H9 (cell line): ENCODE measurements around the gene ALKBH7. TPM values are rescaled to one million over a fixed set of nuclear protein-coding genes. Genes with fewer than 3 reads are reported as not detected.

Source experiments
- DNase-seq: peaks from one replicate; pipeline ENCODE4 v3.0.0-alpha.2; 2017
- H2AFZ ChIP-seq: one replicate; pipeline ENCODE4 v1.6.1; 2013; ENCODE audit warnings: mild to moderate bottlenecking, low read length, control low read depth, moderate library complexity
- H2AK5ac ChIP-seq: 2 replicates; pipeline ENCODE4 v1.6.1; 2013; ENCODE audit warnings: low read length, control low read depth, mixed read lengths; ENCODE audit not compliant: insufficient read length
- H2BK120ac ChIP-seq: one replicate; pipeline ENCODE4 v1.6.1; 2013; ENCODE audit warnings: low read depth, mild to moderate bottlenecking, low read length, control low read depth, inconsistent platforms; ENCODE audit not compliant: poor library complexity, severe bottlenecking
- H2BK12ac ChIP-seq: 2 replicates; pipeline ENCODE4 v1.6.1; 2013; ENCODE audit warnings: low read length, control low read depth, mixed read lengths, low read depth; ENCODE audit not compliant: insufficient read length
- H2BK15ac ChIP-seq: 2 replicates; pipeline ENCODE4 v1.6.1; 2013; ENCODE audit warnings: low read depth, low read length, control low read depth
- H2BK20ac ChIP-seq: one replicate; pipeline ENCODE4 v1.6.1; 2013; ENCODE audit warnings: low read depth, mild to moderate bottlenecking, low read length, control low read depth, inconsistent platforms; ENCODE audit not compliant: poor library complexity, severe bottlenecking
- H2BK5ac ChIP-seq: 2 replicates; pipeline ENCODE4 v1.6.1; 2013; ENCODE audit warnings: low read length, control low read depth, mixed read lengths; ENCODE audit not compliant: insufficient read length
- H3K14ac ChIP-seq: 2 replicates; pipeline ENCODE4 v1.6.1; 2013; ENCODE audit warnings: low read length, control low read depth; ENCODE audit not compliant: insufficient read depth
- H3K18ac ChIP-seq: 2 replicates; pipeline ENCODE4 v1.6.1; 2013; ENCODE audit warnings: low read depth, mild to moderate bottlenecking, mixed read lengths, low read length, control low read depth; ENCODE audit not compliant: insufficient read length
- H3K23ac ChIP-seq: 2 replicates; pipeline ENCODE4 v1.6.1; 2013; ENCODE audit warnings: low read length, control low read depth, mixed read lengths, low read depth; ENCODE audit not compliant: insufficient read length
- H3K23me2 ChIP-seq: 2 replicates; pipeline ENCODE4 v1.6.1; 2013; ENCODE audit warnings: low read depth, mild to moderate bottlenecking, mixed read lengths, low read length, control low read depth; ENCODE audit not compliant: insufficient read length, poor library complexity, severe bottlenecking
- H3K27ac ChIP-seq: 2 replicates; pipeline ENCODE4 v1.5.1; 2013; ENCODE audit warnings: low read length, control low read depth, mixed read lengths, low read depth; ENCODE audit not compliant: insufficient read length
- H3K27me3 ChIP-seq: 2 replicates; pipeline ENCODE4 v1.6.1; 2013; ENCODE audit warnings: low read length, control low read depth, inconsistent platforms; ENCODE audit not compliant: insufficient read depth
- H3K4ac ChIP-seq: 2 replicates; pipeline ENCODE4 v1.6.1; 2013; ENCODE audit warnings: low read depth, mild to moderate bottlenecking, control low read depth, inconsistent platforms, low read length, moderate library complexity
- H3K4me1 ChIP-seq: 2 replicates; pipeline ENCODE4 v1.6.1; 2013; ENCODE audit warnings: low read length, control low read depth, inconsistent platforms; ENCODE audit not compliant: insufficient read depth
- H3K4me2 ChIP-seq: 2 replicates; pipeline ENCODE4 v1.6.1; 2013; ENCODE audit warnings: low read length, control low read depth, mixed read lengths; ENCODE audit not compliant: insufficient read length, insufficient read depth
- H3K56ac ChIP-seq: 2 replicates; pipeline ENCODE4 v1.6.1; 2013; ENCODE audit warnings: low read depth, mild to moderate bottlenecking, mixed read lengths, low read length, control low read depth; ENCODE audit not compliant: insufficient read length
- H3K79me1 ChIP-seq: 2 replicates; pipeline ENCODE4 v1.6.1; 2013; ENCODE audit warnings: low read depth, mild to moderate bottlenecking, moderate library complexity, low read length, control low read depth, inconsistent platforms; ENCODE audit not compliant: insufficient read depth, poor library complexity, severe bottlenecking
- H3K79me2 ChIP-seq: 2 replicates; pipeline ENCODE4 v1.6.1; 2013; ENCODE audit warnings: low read length, control low read depth, inconsistent platforms; ENCODE audit not compliant: insufficient read depth
- H3K9ac ChIP-seq: 2 replicates; pipeline ENCODE4 v1.6.1; 2013; ENCODE audit warnings: low read length, control low read depth, mixed read lengths; ENCODE audit not compliant: insufficient read length; ENCODE audit errors: extremely low read depth
- H3K9me3 ChIP-seq: one replicate; pipeline ENCODE4 v1.6.1; 2013; ENCODE audit warnings: low read depth, low read length, inconsistent platforms; ENCODE audit not compliant: control insufficient read depth
- H3T11ph ChIP-seq: one replicate; pipeline ENCODE4 v1.6.1; 2013; ENCODE audit warnings: mild to moderate bottlenecking, low read length, control low read depth, inconsistent platforms
- H4K20me1 ChIP-seq: one replicate; pipeline ENCODE4 v1.6.1; 2013; ENCODE audit not compliant: control insufficient read depth, insufficient read length, insufficient read depth
- H4K5ac ChIP-seq: 2 replicates; pipeline ENCODE4 v1.6.1; 2013; ENCODE audit warnings: low read depth, mild to moderate bottlenecking, mixed read lengths, low read length, control low read depth; ENCODE audit not compliant: insufficient read length
- H4K8ac ChIP-seq: replicated peaks from 2 replicates; pipeline ENCODE4 v1.6.1; 2013; ENCODE audit warnings: low read length, control low read depth, mixed read lengths, low read depth; ENCODE audit not compliant: insufficient read length
- H4K91ac ChIP-seq: 2 replicates; pipeline ENCODE4 v1.6.1; 2013; ENCODE audit warnings: low read depth, mild to moderate bottlenecking, moderate library complexity, mixed read lengths, low read length, control low read depth; ENCODE audit not compliant: insufficient read length
- H3K27ac Mint-ChIP-seq, 3 experiments: 2 replicates in 2 of 3; 3 replicates in 1 of 3; pipeline ENCODE4 v1.8.0; 2020 to 2021; ENCODE audit warnings: mixed read lengths in 3 of 3, mild to moderate bottlenecking in 1 of 3, moderate library complexity in 1 of 3
- H3K27me3 Mint-ChIP-seq: 2 replicates; pipeline ENCODE4 v1.8.0; 2021; ENCODE audit warnings: low read depth, mild to moderate bottlenecking, moderate library complexity, mixed read lengths
- H3K36me3 Mint-ChIP-seq, 3 experiments: 2 replicates in 2 of 3; 3 replicates in 1 of 3; pipeline ENCODE4 v1.8.0; 2020 to 2021; ENCODE audit warnings: low read depth in 3 of 3, mixed read lengths in 3 of 3; ENCODE audit not compliant: insufficient read depth in 1 of 3
- H3K4me1 Mint-ChIP-seq, 2 experiments: 2 replicates each; pipeline ENCODE4 v1.8.0; 2020; ENCODE audit warnings: mixed read lengths in 2 of 2
- H3K4me3 Mint-ChIP-seq, 2 experiments: 2 replicates in 1 of 2; 3 replicates in 1 of 2; pipeline ENCODE4 v1.8.0; 2020 to 2021; ENCODE audit warnings: mild to moderate bottlenecking in 2 of 2, mixed read lengths in 2 of 2, moderate library complexity in 1 of 2
- H3K9me3 Mint-ChIP-seq, 2 experiments: 2 replicates in 1 of 2; 3 replicates in 1 of 2; pipeline ENCODE4 v1.8.0; 2020; ENCODE audit warnings: mild to moderate bottlenecking in 2 of 2, mixed read lengths in 2 of 2, moderate library complexity in 1 of 2
- WGBS: extraction: QIAGEN DNeasy Blood & Tissue Kit; methylation state at CpG from one replicate; pipeline ENCODE4 v1.1.7; 2013; ENCODE audit warnings: missing lambda C conversion rate, low lambda C conversion rate, mixed read lengths; ENCODE audit not compliant: insufficient read length; ENCODE audit errors: extremely low coverage; 5-methylcytosine and 5-hydroxymethylcytosine counted together
- total RNA-seq: library from RNA; stranded (reverse); gene quantifications from 2 replicates; pipeline ENCODE4 v1.2.1, GENCODE V29; 2021
- TF ChIP-seq, protein P1 (sequence below): fragments of 200-600 bp; sonication (generic); conservative IDR thresholded peaks from 3 replicates; pipeline ENCODE4 v1.8.0; 2021; ENCODE audit warnings: antibody characterized with exemption, mild to moderate bottlenecking

The ALKBH7 gene
- total RNA-seq, 1 experiment from 2014 or later = 85.7 TPM

GRCh38 chr19:6352381-6353165 is 20.0 kb upstream of the ALKBH7 start:
- H3K4me3 Mint-ChIP-seq = no peak overlapping the region
- H3K27me3 Mint-ChIP-seq = peaks cover 17% of the 10 kb centered on the region
- no peak overlapping the region for H2BK12ac ChIP-seq
- H3K56ac ChIP-seq = no peak overlapping the region
- H3K4ac ChIP-seq = no peak overlapping the region
- no peak overlapping the region for H3K9ac ChIP-seq
- no peaks in the 10 kb centered on the region for H4K20me1 ChIP-seq
- H4K8ac ChIP-seq = no peak overlapping the region
- H2BK15ac ChIP-seq = no peak overlapping the region
- H2BK20ac ChIP-seq = no peak overlapping the region
- peaks cover 0 to under 1% of the 10 kb centered on the region in 2 experiments; a peak in 1 of 4 replicates for H3K4me1 Mint-ChIP-seq
- H3K9me3 ChIP-seq = no peaks in the 10 kb centered on the region
- no peaks in the 10 kb centered on the region for H3K79me2 ChIP-seq
- no peak overlapping the region for H4K5ac ChIP-seq
- no peak overlapping the region for H3K14ac ChIP-seq
- no peak overlapping the region for H3K27ac Mint-ChIP-seq
- H3K79me1 ChIP-seq = no peaks in the 10 kb centered on the region
- no peak for DNase-seq
- H2BK120ac ChIP-seq = no peak overlapping the region
- H3K4me2 ChIP-seq = no peak overlapping the region
- no peak overlapping the region for H3K18ac ChIP-seq
- no peak overlapping the region for H3T11ph ChIP-seq
- no peak overlapping the region for H4K91ac ChIP-seq
- WGBS = no CpG with 5 or more reads among the region's 2 CpGs
- H3K9me3 Mint-ChIP-seq = peaks cover 5 to 25% of the 10 kb centered on the region in 2 experiments; a peak in 3 of 5 replicates
- no peak overlapping the region for H2BK5ac ChIP-seq
- H3K36me3 Mint-ChIP-seq = no peaks in the 10 kb centered on the region
- H2AK5ac ChIP-seq = no peak overlapping the region
- no peak overlapping the region for H3K27ac ChIP-seq
- no peaks in the 10 kb centered on the region for H3K4me1 ChIP-seq
- no peaks in the 10 kb centered on the region for H3K27me3 ChIP-seq
- no peak overlapping the region for H2AFZ ChIP-seq
- TF ChIP-seq, protein P1, sequence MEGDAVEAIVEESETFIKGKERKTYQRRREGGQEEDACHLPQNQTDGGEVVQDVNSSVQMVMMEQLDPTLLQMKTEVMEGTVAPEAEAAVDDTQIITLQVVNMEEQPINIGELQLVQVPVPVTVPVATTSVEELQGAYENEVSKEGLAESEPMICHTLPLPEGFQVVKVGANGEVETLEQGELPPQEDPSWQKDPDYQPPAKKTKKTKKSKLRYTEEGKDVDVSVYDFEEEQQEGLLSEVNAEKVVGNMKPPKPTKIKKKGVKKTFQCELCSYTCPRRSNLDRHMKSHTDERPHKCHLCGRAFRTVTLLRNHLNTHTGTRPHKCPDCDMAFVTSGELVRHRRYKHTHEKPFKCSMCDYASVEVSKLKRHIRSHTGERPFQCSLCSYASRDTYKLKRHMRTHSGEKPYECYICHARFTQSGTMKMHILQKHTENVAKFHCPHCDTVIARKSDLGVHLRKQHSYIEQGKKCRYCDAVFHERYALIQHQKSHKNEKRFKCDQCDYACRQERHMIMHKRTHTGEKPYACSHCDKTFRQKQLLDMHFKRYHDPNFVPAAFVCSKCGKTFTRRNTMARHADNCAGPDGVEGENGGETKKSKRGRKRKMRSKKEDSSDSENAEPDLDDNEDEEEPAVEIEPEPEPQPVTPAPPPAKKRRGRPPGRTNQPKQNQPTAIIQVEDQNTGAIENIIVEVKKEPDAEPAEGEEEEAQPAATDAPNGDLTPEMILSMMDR = no peak
- no peaks in the 10 kb centered on the region for H3K23me2 ChIP-seq
- H3K23ac ChIP-seq = no peak overlapping the region
